HL-60 (cell line): ENCODE data around the gene MIPOL1.

ENCODE experiments used
- DNase-seq, 2 experiments: peaks; one replicate each; pipeline ENCODE4 v3.0.0-alpha.2; 2010 to 2020; ENCODE audit warnings: low read depth in 1 of 2, low spot score in 1 of 2
- H3K27ac ChIP-seq: fragments of 250-450 bp; sonication (Bioruptor Pico); replicated peaks from 2 replicates; pipeline ENCODE4 v1.5.1; 2020; ENCODE audit warnings: mild to moderate bottlenecking, moderate library complexity
- H3K27me3 ChIP-seq: fragments of 250-450 bp; sonication (Bioruptor Pico); 2 replicates; pipeline ENCODE4 v1.5.1; 2021; ENCODE audit warnings: mild to moderate bottlenecking, moderate library complexity; ENCODE audit not compliant: insufficient read depth, poor library complexity, severe bottlenecking
- H3K4me3 ChIP-seq: replicated peaks from 2 replicates; pipeline ENCODE4 v1.5.1; 2011; ENCODE audit warnings: mild to moderate bottlenecking, control low read depth, low read length; ENCODE audit not compliant: insufficient read depth
- GABPA ChIP-seq: IDR thresholded peaks from 2 replicates; pipeline ENCODE4 v1.6.1; 2012; ENCODE audit warnings: low read depth
- POLR2AphosphoS5 ChIP-seq: IDR thresholded peaks from 2 replicates; pipeline ENCODE4 v1.6.1; 2012; ENCODE audit warnings: low read depth
- REST ChIP-seq: IDR thresholded peaks from 2 replicates; pipeline ENCODE4 v1.6.1; 2012; ENCODE audit warnings: low read depth; ENCODE audit not compliant: insufficient replicate concordance
- SPI1 ChIP-seq: IDR thresholded peaks from 2 replicates; pipeline ENCODE4 v1.6.1; 2012; ENCODE audit warnings: low read depth, mild to moderate bottlenecking, borderline replicate concordance
- TF ChIP-seq, protein P1 (sequence below): IDR thresholded peaks from one replicate; pipeline ENCODE4 v1.5.1; 2011; ENCODE audit warnings: low read length, control low read depth, inconsistent platforms; ENCODE audit not compliant: insufficient read depth

Gene MIPOL1

GRCh38 chr14:37508503-37508902 lies 310.8 kb downstream of the MIPOL1 start:
- no peak overlapping the region for H3K4me3 ChIP-seq
- no peak for TF ChIP-seq GABPA
- TF ChIP-seq POLR2AphosphoS5: no peak
- no peak for TF ChIP-seq REST
- no peak for TF ChIP-seq SPI1
- TF ChIP-seq, protein P1, sequence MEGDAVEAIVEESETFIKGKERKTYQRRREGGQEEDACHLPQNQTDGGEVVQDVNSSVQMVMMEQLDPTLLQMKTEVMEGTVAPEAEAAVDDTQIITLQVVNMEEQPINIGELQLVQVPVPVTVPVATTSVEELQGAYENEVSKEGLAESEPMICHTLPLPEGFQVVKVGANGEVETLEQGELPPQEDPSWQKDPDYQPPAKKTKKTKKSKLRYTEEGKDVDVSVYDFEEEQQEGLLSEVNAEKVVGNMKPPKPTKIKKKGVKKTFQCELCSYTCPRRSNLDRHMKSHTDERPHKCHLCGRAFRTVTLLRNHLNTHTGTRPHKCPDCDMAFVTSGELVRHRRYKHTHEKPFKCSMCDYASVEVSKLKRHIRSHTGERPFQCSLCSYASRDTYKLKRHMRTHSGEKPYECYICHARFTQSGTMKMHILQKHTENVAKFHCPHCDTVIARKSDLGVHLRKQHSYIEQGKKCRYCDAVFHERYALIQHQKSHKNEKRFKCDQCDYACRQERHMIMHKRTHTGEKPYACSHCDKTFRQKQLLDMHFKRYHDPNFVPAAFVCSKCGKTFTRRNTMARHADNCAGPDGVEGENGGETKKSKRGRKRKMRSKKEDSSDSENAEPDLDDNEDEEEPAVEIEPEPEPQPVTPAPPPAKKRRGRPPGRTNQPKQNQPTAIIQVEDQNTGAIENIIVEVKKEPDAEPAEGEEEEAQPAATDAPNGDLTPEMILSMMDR: no peak
- no peak overlapping the region for H3K27ac ChIP-seq
- H3K27me3 ChIP-seq: no peaks in the 10 kb centered on the region
- DNase-seq: no peak

GRCh38 chr14:37512173-37512572 lies 314.4 kb downstream of the MIPOL1 start:
- no peak for DNase-seq
- H3K27ac ChIP-seq: no peak overlapping the region
- no peaks in the 10 kb centered on the region for H3K27me3 ChIP-seq
- TF ChIP-seq, protein P1: no peak
- TF ChIP-seq GABPA: no peak
- no peak for TF ChIP-seq SPI1
- no peak for TF ChIP-seq POLR2AphosphoS5
- no peak for TF ChIP-seq REST
- H3K4me3 ChIP-seq: no peak overlapping the region

- Histone ChIP-seq H3K27ac (no peak overlapping the region), H3K4me3 (no peak overlapping the region), H3K27me3 (no peaks in the 10 kb centered on the region)
- TF ChIP-seq, protein P1: no peak
- TF ChIP-seq GABPA (no peak), SPI1 (no peak), REST (no peak), POLR2AphosphoS5 (no peak)
- DNase-seq: no peak
These were observed 318.0 kb downstream of the MIPOL1 start for GRCh38 chr14:37515771-37516170.
